Lower leg skin (tissue), 3 donors: Measurements from ENCODE around the gene PRKCE.

Source experiments
- POLR2A ChIP-seq, 2 donors: fragments of 450-650 bp; IDR thresholded peaks; one replicate each; pipeline ENCODE4 v1.6.1; 2016 to 2017; ENCODE audit warnings: antibody characterized with exemption in 2 of 2, mild to moderate bottlenecking in 1 of 2, moderate library complexity in 1 of 2
- TF ChIP-seq, protein P1 (sequence below), 3 donors: fragments of 450-650 bp; IDR thresholded peaks; one replicate each; pipeline ENCODE4 v1.5.1; 2016; ENCODE audit warnings: antibody characterized with exemption in 3 of 3, mild to moderate bottlenecking in 3 of 3, moderate library complexity in 2 of 3

DNA sequence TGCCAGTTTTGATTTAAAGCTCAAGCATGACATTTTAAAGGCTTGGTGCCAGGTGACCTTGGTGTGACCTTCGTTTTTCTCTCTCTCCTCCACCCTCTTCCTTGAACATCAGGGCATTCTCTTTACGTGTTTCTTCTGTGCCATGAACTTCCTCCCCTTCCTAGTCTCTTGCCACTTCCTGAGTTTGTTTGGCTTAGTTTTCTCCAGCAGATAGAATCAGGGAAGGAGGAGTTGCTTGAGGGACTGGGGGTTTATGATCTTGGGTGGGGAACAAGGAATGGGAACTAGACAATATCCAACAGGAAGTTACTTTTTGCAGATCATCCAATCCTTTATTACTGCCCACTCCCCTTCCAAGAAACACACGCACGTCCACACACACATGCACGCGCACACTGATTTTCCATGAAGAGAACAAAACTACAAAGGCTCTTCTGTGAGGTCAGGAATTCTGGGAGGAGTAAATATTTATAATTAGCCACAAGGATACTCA is 435.1 kb downstream of the PRKCE start:
- TF ChIP-seq, protein P1, sequence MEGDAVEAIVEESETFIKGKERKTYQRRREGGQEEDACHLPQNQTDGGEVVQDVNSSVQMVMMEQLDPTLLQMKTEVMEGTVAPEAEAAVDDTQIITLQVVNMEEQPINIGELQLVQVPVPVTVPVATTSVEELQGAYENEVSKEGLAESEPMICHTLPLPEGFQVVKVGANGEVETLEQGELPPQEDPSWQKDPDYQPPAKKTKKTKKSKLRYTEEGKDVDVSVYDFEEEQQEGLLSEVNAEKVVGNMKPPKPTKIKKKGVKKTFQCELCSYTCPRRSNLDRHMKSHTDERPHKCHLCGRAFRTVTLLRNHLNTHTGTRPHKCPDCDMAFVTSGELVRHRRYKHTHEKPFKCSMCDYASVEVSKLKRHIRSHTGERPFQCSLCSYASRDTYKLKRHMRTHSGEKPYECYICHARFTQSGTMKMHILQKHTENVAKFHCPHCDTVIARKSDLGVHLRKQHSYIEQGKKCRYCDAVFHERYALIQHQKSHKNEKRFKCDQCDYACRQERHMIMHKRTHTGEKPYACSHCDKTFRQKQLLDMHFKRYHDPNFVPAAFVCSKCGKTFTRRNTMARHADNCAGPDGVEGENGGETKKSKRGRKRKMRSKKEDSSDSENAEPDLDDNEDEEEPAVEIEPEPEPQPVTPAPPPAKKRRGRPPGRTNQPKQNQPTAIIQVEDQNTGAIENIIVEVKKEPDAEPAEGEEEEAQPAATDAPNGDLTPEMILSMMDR (IDR thresholded peaks at IDR 0.05), result no peak
- no peak for TF ChIP-seq POLR2A (IDR thresholded peaks at IDR 0.05)
